Globus pallidus (tissue), 1 donor: Measurements from ENCODE around the gene CD302.
"Not testable (repeated sequence)": the region's sequence is repeated elsewhere in the genome, so short reads cannot be mapped to it uniquely, and the experiment has no call there.

ENCODE experiments used
- DNase-seq: peaks from one replicate; pipeline ENCODE4 v3.0.0-alpha.2; 2015; ENCODE audit warnings: low spot score

Gene CD302

DNA sequence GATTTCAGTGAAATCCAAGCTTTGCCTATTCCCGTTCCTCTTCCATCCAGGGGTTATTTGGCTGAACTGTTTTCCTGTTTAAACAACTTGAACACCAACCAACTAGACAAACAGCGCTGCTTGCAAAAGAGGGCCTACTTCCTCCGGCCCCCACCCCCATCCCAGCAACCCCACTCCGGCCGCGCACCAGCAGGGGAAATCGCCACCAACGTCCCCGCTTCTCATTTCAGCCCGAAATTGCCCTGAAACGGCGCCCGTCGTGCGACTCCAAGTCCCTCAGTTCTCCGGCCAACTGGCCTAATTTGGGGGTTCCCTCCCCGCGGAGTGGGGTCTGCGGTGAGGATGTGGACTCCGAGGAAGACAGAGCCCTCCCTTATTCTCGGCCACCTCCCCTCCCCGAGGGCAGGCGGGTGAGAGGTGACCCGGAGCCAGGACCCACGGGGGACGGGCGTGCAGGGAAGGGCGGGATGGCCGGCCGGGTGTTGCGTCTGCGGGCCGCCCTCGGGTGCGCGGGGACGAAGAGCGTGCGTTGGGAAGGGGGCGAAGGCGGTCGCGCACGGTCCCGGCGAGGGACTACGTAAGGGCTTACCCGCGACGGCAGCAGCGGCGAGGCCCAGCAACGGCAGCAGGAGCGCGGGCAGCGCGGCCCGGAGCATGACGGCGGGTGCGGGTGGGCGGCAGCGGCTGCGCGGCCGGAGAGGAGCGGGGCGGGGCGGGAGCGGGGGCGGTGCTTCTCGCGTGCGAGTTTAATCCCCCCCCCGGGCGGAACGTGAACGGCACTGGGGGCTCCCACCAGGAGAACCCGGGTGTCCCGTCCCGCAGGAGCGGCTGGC lies at the start of gene CD302:
TSS of gene CD302 (minus strand) at position 666 of the 833 bp plus-strand sequence. CDS start at position 656, 10 bp downstream.
- peak; percentile 35 for DNase-seq

DNA sequence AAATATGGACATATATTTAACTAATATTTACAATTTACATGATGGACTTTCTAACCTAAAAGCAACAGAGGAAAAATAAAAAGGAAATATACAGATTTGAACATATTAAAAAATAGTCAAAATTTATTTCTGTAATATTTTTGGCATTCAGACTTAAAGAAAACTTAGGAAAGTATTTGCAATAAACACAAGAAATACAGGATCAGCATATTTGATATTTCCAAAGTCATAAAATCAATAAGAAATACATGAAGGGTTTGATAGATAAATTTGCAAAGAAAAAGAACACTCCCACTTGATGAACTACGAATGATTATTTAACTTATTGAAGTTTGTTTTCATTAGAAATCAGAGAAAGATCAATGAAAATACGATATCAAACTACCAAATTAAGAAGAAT lies 48.6 kb upstream of the CD302 start:
- no peak for DNase-seq

DNA sequence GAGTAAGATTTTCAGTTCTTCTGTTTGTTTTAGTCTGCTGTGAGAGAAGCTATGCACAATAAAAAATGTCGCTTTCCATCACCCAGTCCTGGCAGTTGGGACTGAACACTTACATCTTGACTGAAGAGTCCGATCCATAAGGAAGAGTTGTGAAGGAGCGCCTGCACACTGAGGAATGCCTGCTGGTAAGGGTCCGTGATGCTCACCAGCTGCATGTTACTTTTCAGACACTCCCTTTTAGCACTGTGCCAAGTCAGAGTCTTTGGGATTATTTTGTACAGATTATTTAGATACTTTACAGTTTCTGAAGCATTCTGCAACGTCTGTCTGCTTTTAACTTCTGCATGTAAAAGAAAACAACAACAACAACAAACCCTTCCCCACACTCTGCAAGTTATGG lies 42.6 kb upstream of the CD302 start:
- no peak for DNase-seq

- no peak for DNase-seq
Observed at GRCh38 chr2:159832858-159833257, 34.9 kb upstream of the CD302 start.

GRCh38 chr2:159832026-159832425 lies 34.0 kb upstream of the CD302 start:
- no peak for DNase-seq

DNA sequence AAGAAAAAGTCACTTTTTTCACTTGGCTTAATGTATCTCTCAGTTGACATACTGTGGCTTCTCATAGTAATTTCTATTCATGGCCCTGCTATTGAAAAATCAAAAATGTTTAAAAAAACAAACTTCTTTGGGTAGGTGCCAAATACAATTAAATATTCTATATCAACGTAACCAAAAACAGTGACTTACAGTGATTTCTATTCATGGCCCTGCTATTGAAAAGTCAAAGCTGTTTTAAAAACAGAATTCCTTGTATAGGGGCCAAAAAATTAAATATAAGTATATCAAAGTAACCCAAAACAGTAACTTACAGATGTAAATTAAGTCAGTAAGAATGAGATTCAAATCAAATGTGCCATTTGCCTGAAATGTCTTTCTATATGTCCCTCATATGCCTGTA lies 31.4 kb upstream of the CD302 start:
- DNase-seq, result no peak

GRCh38 chr2:159828738-159829137 lies 30.7 kb upstream of the CD302 start:
- no peak for DNase-seq

DNA sequence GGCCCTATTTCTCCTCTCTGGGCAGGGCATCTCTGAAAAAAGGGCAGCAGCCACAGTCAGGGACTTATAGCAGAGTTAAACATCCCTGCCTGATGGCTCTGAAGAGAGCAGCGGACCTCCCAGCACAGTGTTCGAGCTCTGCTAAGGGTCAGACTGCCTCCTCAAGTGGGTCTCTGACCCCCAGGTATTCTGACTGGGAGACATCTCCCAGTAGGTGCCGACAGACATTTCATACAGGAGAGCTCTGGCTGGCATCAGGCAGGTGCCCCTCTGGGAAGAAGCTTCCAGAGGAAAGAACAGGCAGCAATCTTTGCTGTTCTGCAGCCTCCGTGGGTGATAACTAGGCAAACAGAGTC lies 24.4 kb upstream of the CD302 start:
- DNase-seq, result not testable (repeated sequence)

- DNase-seq, result not testable (repeated sequence)
Observed at GRCh38 chr2:159821775-159822477, 23.9 kb upstream of the CD302 start.

DNA sequence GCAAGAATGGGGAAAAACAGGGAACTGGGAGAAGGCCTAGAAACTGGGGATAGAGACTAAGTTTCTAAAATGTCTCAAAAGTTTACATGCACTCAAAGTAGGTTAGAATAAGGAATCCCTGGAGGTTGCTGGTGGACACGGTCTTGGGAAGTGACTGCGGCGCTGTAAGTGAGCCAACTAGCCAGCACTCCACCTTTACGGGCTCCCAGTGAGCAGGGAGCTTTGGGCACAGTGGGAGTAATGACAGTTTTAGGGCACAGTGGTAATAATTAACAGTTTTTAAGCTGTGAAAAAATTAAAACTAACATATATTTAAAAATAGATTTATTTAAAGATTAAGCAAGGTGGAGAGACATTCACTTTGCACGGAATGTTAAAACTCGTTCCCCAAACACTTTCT lies 20.9 kb upstream of the CD302 start:
- DNase-seq, result no peak

- DNase-seq, result no peak
Observed at GRCh38 chr2:159817283-159817682, 19.3 kb upstream of the CD302 start.

GRCh38 chr2:159811232-159811631 lies 13.2 kb upstream of the CD302 start:
- no peak for DNase-seq

- DNase-seq, result no peak
Observed at GRCh38 chr2:159808032-159808425, 10.0 kb upstream of the CD302 start.

- DNase-seq, result peak; percentile 42
Observed at GRCh38 chr2:159807183-159808031, 9.4 kb upstream of the CD302 start.

DNA sequence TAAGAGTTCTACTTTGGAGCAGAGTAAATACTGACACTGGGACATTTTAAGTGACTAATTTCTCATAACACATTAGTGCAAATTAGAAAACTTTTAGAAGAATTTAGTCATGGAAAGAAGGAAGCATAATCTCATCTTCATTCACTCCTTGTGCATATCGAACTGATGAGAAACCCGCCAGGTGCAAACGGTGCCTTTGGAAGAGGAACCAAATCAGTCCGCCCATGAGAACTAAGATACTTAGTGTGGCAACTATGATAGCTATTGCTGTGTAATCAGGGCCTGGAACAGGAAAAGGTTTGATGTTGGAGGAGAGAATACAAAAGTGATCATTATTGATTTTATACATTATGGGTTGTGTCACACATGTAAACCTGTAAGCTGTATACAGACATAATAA lies 6.9 kb upstream of the CD302 start:
- no peak for DNase-seq

GRCh38 chr2:159803235-159803962 lies 5.4 kb upstream of the CD302 start:
- DNase-seq, result no peak

- no peak for DNase-seq
Observed at GRCh38 chr2:159802673-159803072, 4.7 kb upstream of the CD302 start.

GRCh38 chr2:159799833-159800232 lies 1.8 kb upstream of the CD302 start:
- no peak for DNase-seq

DNA sequence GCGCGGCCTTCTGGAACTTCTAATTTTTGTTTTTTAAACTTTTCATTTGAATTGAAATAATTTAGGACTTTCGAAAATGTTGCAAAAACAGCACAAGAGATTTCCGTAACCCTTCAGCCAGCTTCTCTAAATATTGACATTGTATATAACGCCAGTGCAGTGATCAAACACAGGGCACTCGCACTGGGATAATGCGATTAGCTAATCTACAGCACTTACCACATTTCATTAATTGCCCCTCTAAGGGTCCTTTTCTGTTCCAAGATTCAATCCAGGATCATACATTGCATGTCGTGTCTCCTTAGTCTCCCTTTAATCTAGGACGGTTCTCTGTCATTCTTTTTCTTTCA lies 343 bp upstream of the CD302 start:
- DNase-seq, result no peak

GRCh38 chr2:159797225-159797542 lies 824 bp downstream of the CD302 start:
- no peak for DNase-seq

DNA sequence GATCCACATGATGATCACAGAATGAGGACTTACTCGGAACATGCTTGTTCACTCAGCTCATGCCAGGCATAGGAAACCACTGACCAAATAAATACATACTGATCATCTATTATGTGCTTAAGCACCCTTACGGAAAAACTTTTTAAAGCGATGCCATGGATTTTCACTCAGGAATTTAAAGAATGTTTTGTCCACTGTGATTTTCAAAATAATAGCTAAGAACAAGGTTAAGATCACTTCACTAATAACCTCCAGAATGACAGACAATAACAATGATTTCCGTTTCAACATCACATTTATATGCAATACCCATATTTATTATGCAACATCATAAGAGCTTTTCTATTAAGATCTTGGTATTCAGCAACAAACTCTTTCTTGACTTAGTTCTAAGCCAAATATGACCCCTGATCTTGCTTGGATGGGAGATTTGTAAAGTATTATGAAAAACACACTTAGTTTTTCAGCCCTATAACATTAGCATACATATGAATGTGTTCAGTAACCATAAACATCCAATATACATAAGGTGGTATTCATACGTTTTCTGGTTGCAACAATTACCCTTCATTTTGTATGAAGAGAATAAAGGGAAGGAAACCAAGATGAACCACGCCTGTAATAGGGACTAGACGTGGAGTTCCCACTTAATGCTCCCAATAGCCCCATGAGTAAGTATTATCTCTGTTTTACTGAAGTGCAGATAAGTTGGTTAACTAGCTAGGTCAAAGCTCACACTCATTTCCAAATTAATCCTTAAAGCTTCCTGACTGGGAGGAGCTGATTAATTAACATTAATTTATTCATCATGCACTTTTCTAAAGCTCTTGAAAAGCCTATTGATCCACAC lies 1.9 kb downstream of the CD302 start:
- DNase-seq, result no peak
